Fibroblast of the aortic adventitia (primary cell): ENCODE results near the gene SLC25A48. TPM values are rescaled to one million over a fixed set of nuclear protein-coding genes. Genes with fewer than 3 reads are reported as not detected.
A peak's percentile ranks its signal among the peaks of the same experiment; 100 is the strongest.

Source experiments
- DNase-seq: peaks from one replicate; pipeline ENCODE4 v3.0.0-alpha.2; 2010; ENCODE audit warnings: low read depth
- H3K4me3 ChIP-seq: 2 replicates; pipeline ENCODE4 v1.5.1; 2011; ENCODE audit warnings: low read depth, mild to moderate bottlenecking, control low read depth, low read length, moderate library complexity
- total RNA-seq: library from RNA; depleted of rRNA; stranded (reverse); fragments of >200 nt; gene quantifications from 2 replicates; pipeline ENCODE4 v1.2.3, GENCODE V29; 2012; ENCODE audit warnings: low replicate concordance
- TF ChIP-seq, protein P1 (sequence below): IDR thresholded peaks from 2 replicates; pipeline ENCODE4 v1.5.1; 2011; ENCODE audit warnings: mild to moderate bottlenecking, low read length, control low read depth, inconsistent platforms; ENCODE audit not compliant: insufficient read depth

The SLC25A48 gene
- total RNA-seq, 1 donor, result not detected

DNA sequence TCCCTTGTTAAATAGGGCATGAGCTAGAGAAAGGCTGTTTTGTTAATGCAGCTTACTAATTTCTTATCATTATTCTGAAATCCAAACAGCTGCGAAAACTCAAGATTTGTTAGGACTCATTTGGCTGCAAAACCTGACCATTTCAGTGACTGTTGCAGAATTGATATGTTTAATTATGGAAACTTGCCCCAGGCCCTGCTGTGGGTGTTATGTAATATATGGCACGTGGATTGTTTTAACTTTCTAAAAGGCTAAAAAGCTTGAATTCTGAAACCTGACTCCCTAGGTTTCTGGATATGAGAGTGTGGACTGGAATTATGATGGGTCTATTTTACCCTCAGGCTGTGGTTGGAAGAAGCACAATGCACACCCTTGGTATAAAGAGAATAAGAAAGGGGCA, 56.8 kb downstream of the SLC25A48 start:
- peak; percentile 75 for DNase-seq
- H3K4me3 ChIP-seq, result no peak overlapping the region
- TF ChIP-seq, protein P1, sequence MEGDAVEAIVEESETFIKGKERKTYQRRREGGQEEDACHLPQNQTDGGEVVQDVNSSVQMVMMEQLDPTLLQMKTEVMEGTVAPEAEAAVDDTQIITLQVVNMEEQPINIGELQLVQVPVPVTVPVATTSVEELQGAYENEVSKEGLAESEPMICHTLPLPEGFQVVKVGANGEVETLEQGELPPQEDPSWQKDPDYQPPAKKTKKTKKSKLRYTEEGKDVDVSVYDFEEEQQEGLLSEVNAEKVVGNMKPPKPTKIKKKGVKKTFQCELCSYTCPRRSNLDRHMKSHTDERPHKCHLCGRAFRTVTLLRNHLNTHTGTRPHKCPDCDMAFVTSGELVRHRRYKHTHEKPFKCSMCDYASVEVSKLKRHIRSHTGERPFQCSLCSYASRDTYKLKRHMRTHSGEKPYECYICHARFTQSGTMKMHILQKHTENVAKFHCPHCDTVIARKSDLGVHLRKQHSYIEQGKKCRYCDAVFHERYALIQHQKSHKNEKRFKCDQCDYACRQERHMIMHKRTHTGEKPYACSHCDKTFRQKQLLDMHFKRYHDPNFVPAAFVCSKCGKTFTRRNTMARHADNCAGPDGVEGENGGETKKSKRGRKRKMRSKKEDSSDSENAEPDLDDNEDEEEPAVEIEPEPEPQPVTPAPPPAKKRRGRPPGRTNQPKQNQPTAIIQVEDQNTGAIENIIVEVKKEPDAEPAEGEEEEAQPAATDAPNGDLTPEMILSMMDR, result no peak

DNA sequence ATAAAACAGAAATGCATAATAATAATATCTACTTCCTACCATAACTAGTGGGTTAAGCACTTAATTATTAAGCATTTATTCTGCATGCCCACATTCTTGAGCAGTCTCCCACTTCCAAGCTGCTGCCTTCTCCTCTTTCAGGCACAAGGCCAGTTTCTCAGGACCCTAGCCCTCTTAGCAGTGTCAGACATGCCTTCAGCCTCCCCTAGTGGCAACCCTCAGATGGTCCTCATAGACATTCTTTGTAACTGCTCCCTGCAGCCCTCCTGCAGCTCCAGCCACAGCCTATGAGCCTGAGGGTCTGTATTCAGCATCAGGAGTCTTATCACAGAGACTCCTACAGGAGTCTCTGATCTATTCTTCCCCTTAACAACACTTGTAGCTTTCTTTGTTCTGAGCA, 57.3 kb downstream of the SLC25A48 start:
- TF ChIP-seq, protein P1, result peak; percentile 35
- no peak for DNase-seq
- no peak overlapping the region for H3K4me3 ChIP-seq

DNA sequence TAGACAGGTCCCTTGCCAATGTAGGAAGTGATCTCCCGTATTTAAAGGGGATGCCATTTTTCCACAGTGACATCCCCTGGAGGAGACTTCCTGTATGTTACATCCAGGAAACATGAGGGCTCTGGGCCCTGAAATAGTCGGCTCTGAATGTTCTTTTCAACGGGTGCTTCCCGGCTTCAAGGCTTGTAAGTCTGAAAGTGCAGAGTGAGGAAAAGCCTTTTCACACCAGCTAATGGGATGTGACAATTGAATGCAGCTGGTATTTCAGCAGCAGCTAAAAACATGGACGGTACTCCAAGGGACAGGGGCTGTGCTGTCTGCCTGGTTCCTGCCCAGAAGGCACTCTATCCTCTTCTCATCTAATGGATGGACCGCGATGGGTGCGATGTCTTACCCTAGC, 59.8 kb downstream of the SLC25A48 start:
- no peak overlapping the region for H3K4me3 ChIP-seq
- DNase-seq, result no peak
- TF ChIP-seq, protein P1, result no peak

DNA sequence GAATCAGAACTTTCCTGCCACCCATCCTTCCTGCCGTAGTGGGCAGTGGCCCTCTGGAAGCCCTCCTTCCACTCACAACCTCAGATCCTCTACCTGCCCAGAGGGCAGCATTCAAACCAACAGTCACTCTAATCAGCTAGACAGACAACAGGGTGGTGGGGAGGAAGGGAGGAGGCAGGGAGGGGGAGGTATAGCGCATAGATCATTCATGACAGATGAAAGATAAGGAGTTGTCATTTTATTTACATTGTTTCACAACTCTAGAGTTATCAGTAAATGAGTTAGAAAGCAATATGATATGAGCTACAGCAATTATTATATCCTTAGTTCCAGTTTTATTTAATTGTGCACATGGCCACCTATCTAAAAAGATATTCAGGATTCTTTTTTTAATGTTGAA, 60.3 kb downstream of the SLC25A48 start:
- no peak overlapping the region for H3K4me3 ChIP-seq
- TF ChIP-seq, protein P1, result no peak
- DNase-seq, result no peak

DNA sequence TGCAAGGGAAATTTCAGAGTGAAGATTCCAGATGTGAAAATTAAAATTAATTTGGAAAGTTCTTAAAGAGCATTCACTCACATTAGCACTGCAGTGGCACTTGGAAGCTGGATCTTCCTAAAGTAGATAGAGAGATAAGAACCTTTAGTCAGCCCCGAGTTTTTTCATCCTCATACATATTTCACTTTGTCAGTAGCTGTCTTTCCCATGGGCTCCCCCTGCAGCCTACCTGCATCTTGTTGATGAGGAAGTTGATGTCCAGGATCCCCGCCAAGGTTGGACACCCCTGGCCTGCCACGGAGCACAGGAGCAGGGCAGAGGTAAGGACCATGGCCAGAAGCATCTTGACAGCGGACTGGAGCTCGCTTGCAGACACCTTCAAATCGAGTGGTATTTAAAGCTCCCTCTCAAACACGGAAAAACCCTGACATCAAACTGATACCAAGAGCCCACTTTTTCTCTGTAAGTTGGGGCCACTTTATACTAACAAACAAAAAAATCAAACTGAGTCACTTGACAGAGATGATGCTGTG, 61.1 kb downstream of the SLC25A48 start, which contains the start of gene IL9:
TSS of gene IL9 (minus strand) at position 368 of the 533 bp plus-strand sequence. CDS start at position 343, 25 bp downstream.
- no peak for DNase-seq
- H3K4me3 ChIP-seq, result no peak within 1 kb of the TSS
- TF ChIP-seq, protein P1, result no peak

DNA sequence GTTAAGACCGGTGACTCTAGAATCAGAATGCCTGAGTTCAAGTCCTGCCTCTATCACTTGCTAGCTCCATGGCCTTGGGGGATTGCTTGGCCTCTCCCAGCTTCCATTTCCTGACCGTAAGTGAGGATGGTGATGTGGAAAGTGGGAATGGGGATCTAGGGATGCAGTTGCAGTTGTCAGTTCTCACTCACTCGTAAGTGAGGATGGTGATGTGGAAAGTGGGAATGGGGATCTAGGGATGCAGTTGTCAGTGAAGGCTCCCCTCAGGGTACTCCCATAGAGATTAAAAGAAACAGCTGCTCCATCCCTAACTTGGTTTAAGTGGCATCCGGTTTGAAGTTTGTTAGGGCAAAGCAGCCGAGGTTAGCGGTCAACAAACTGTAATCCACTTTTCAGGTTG, 64.2 kb downstream of the SLC25A48 start:
- TF ChIP-seq, protein P1, result no peak
- DNase-seq, result no peak
- H3K4me3 ChIP-seq, result no peak overlapping the region

DNA sequence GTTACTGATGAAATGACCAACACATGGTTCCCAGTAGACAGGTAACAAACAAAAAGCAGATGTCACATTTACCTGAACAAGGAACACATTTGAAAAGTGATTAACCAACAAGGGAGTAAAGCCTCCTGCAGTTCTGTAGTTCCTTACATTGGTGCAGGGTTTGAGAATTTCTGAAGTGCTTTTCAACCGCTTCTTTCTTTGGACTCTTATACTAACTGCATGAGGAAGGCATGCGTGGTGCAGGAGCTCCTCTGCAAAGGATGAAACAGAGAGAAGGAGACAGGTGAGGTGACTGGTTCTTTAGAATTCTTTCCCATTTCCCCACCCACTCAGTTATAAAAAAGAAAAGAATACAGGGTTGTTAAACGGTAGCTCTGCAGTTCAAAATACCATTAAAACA, 65.8 kb downstream of the SLC25A48 start:
- no peak overlapping the region for H3K4me3 ChIP-seq
- TF ChIP-seq, protein P1, result no peak
- DNase-seq, result no peak
